Type B pancreatic cell (in vitro differentiated cells): Measurements from ENCODE around the gene NAV2. TPM values are rescaled to one million over a fixed set of nuclear protein-coding genes. Genes with fewer than 3 reads are reported as not detected.

Source experiments
- DNase-seq: peaks from one replicate; pipeline ENCODE4 v3.0.0; 2021; ENCODE audit warnings: mixed read lengths; ENCODE audit not compliant: unreplicated experiment; ENCODE audit errors: extremely low spot score
- H3K27ac Mint-ChIP-seq: 2 replicates; pipeline ENCODE4 v1.8.0; 2021; ENCODE audit warnings: mild to moderate bottlenecking, mixed read lengths
- H3K27me3 Mint-ChIP-seq: 2 replicates; pipeline ENCODE4 v1.8.0; 2021; ENCODE audit warnings: mixed read lengths
- H3K36me3 Mint-ChIP-seq: 2 replicates; pipeline ENCODE4 v1.8.0; 2021; ENCODE audit warnings: mixed read lengths
- H3K4me1 Mint-ChIP-seq: one replicate; pipeline ENCODE4 v1.8.0; 2021; ENCODE audit warnings: mixed read lengths; ENCODE audit not compliant: unreplicated experiment
- H3K4me3 Mint-ChIP-seq: 2 replicates; pipeline ENCODE4 v1.8.0; 2021; ENCODE audit warnings: mild to moderate bottlenecking, mixed read lengths
- H3K9me3 Mint-ChIP-seq: 2 replicates; pipeline ENCODE4 v1.8.0; 2021; ENCODE audit warnings: mixed read lengths
- CTCF ChIP-seq: fragments of 200-600 bp; sonication (generic); conservative IDR thresholded peaks from 2 replicates; pipeline ENCODE4 v1.5.0; 2021; ENCODE audit warnings: antibody characterized with exemption, mild to moderate bottlenecking
- total RNA-seq: library from RNA; stranded (reverse); gene quantifications from 2 replicates; pipeline ENCODE4 v1.2.1, GENCODE V29; 2021; ENCODE audit warnings: low replicate concordance

The NAV2 gene
- total RNA-seq, 1 donor from 2014 or later = 54.2 TPM

- Mint-ChIP-seq H3K4me3 (no peak within 1 kb of the TSS), H3K36me3 (no peaks in the 10 kb centered on the region), H3K4me1 (peaks cover 25% of the 10 kb centered on the region), H3K27ac (no peak within 1 kb of the TSS), H3K9me3 (peaks cover 4% of the 10 kb centered on the region), H3K27me3 (peaks cover 95% of the 10 kb centered on the region)
- no peak for DNase-seq
- no peak for TF ChIP-seq CTCF
Measured at GRCh38 chr11:20160425-20161229, 448.0 kb downstream of the NAV2 start, which contains the start of gene DBX1. Gene DBX1 (minus strand): TSS chr11:20160475. CDS start chr11:20160324, 151 bp downstream.

GRCh38 chr11:20161230-20161918 is 448.7 kb downstream of the NAV2 start:
- TF ChIP-seq CTCF = no peak
- no peak for DNase-seq
- Mint-ChIP-seq H3K27me3 (peaks cover 95% of the 10 kb centered on the region), H3K4me1 (peaks cover 21% of the 10 kb centered on the region), H3K4me3 (peak overlapping the region; percentile 38), H3K9me3 (peaks cover 4% of the 10 kb centered on the region), H3K27ac (no peak overlapping the region), H3K36me3 (no peaks in the 10 kb centered on the region)

- peak overlapping the region; percentile 38 for H3K4me3 Mint-ChIP-seq
- peaks cover 21% of the 10 kb centered on the region for H3K4me1 Mint-ChIP-seq
- H3K36me3 Mint-ChIP-seq = no peaks in the 10 kb centered on the region
- peak overlapping the region; percentile 27 for H3K27ac Mint-ChIP-seq
- H3K27me3 Mint-ChIP-seq = peaks cover 98% of the 10 kb centered on the region
- no peak for DNase-seq
- peaks cover 4% of the 10 kb centered on the region for H3K9me3 Mint-ChIP-seq
- no peak for TF ChIP-seq CTCF
Measured at GRCh38 chr11:20161923-20162744, 449.5 kb downstream of the NAV2 start.

GRCh38 chr11:20162824-20163782 is 450.5 kb downstream of the NAV2 start:
- Mint-ChIP-seq H3K4me3 (peak overlapping the region; percentile 83), H3K27ac (peak overlapping the region; percentile 21), H3K9me3 (peaks cover 4% of the 10 kb centered on the region), H3K27me3 (peaks cover 98% of the 10 kb centered on the region), H3K36me3 (no peaks in the 10 kb centered on the region), H3K4me1 (peaks cover 21% of the 10 kb centered on the region)
- no peak for DNase-seq
- no peak for TF ChIP-seq CTCF
